HPDE6-E6E7 (cell line): ENCODE measurements around the gene TWF1.

ENCODE experiments used
- DNase-seq: peaks from one replicate; pipeline ENCODE4 v3.0.0; 2011; ENCODE audit warnings: missing footprints; ENCODE audit errors: extremely low spot score

TWF1 gene

GRCh38 chr12:43805860-43806736 is at the start of gene TWF1:
TSS of gene TWF1 (minus strand) at chr12:43806317. CDS start at chr12:43806245, 72 bp downstream.
- DNase-seq = peak; percentile 74

DNA sequence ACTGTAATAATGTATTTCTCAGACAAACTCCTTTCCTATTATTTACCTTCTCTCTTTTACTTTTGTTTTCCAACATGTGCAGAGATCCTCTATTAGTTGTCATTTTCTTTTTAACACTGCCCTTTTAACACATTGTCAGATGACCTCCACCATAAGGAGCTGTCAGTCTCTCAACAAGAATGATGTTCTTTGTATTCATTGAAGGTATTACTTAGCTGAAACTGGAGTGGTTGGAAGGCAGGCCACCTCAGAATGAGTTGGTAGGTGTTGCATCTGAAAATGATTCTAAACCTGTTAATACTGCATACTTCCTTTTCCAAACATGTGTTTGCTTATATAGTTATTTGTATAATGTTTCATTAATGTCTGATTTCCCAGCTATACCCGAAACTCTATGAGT is 46.6 kb upstream of the TWF1 start:
- no peak for DNase-seq

DNA sequence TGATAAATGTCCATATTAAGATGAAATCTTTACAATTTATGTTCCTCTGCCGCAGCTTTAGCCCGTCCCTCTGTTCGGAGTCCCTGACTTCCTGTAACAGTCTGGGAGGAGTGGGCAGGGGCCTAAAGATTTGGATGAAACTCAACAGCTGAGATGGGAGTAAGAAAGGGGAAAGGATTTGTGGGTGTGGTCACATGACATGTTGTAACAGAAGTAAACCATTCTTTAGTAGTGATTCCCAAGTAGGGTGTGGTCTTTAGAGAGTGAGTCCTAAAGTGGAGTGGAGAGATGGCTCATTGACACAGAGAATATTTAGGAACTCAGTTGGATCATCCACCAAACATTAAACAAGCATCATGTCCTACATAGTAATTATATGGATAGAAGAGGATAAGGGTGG is 42.7 kb upstream of the TWF1 start:
- no peak for DNase-seq

- DNase-seq = no peak
Observed at GRCh38 chr12:43848226-43848507, 42.0 kb upstream of the TWF1 start.

GRCh38 chr12:43847425-43848225 is 41.5 kb upstream of the TWF1 start:
- DNase-seq = peak; percentile 54

DNA sequence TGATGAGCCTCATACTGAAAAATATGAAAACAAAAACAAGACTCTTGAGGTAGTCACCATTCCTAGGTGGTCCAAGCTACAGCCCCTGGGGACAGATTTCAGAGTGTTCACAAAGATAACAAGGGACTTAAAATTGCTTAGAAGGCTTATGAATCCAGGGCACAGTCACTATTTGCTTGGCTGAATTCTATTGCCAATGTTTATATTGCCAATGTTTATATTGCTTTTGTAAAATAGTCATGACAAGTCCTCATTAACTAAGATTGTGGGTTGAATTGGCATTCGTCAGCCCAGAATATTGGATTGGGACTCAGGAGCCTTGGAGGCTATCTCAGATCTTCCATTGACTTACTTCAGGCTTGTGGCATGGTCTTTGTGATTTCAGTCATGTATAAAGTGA is 36.1 kb upstream of the TWF1 start:
- DNase-seq = no peak

- no peak for DNase-seq
Observed at GRCh38 chr12:43841253-43841652, 35.1 kb upstream of the TWF1 start.

- no peak for DNase-seq
Observed at GRCh38 chr12:43840338-43840737, 34.2 kb upstream of the TWF1 start.

DNA sequence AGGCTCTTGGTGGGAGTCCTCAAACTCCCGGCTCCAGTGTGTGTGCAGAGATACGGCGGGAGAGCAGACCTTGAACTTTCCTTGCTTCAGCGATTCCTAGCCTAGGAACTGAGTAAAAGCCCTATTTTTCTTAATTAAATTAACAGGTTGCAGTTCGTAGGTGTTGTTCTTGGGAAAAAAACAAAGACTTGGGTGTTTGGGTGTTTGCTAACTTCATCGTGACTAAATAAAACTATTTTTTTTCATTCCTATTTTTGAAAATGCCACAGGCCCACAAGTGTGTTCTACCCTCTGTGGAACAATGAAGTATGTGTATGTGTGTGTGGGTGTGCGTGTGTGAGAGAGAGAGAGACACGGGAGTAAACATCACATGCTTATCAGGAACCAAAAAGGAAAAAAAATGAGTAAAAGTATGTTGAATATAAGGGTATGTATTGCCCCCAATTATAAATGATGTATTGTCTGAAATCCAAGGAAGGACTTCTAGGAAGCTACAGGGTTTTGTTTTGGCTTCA is 30.4 kb upstream of the TWF1 start:
- no peak for DNase-seq

DNA sequence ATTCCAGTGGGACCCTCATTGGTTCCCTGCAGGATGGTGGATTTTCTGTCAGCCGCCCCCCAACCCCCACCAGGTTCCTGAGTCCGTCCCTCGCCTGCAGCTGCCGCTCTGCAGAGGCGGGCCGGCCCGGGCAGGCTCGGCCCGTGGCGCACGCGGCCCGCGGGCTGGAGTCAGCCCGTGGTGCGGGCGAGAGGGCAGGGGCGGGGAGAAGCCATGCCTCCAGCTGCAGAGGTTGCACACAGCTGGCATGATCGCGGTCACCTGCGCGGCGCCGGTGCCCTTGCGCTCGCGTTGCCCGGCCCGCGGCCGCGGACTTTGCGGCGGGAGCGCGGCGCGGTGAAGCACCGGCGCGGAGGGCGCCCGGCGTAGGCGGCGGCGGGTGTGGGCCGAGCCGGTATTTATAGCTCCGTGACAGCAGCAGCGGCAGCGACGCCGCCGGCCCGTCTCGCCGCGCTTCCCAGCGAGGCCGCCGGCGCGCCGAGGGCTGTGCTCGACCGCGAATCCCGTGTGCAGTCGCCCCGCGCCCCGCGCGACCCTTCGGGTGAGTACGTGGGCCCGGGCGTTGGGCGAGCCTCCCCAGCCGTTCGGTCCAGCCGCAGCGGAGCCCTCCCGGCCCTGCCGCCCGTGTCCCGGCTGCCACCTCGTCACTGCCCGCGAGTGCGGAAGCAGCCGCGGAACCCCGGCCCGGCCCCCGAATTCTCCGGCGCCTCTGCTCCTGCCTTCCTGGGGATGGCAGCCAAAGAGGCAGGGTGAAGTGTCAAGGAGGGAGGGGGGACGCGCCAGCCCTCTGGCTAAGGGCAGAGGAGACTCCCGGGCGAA is 29.7 kb upstream of the TWF1 start, which contains the start of gene TMEM117:
Gene TMEM117, plus strand, starts transcription at position 426 of the 819 bp plus-strand sequence.
- DNase-seq = peak; percentile 27

DNA sequence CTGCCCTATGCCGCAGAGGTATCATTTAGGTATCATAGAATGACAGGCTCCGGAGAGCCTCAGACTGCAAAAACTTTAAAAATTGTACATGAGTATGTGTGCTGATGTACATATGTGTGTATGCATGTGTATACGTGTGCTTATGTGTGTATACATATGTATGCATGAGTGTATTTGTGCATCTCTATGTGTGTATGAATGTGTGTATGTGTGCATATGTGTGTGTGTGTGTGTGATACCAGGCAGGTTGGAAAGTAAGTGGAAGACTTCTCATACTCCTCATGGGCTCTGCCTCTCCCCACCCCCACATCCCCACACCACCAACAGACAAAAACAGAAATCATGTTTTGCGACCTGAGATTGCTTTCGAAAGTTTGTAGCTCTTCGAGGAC is 29.1 kb upstream of the TWF1 start:
- DNase-seq = no peak

- DNase-seq = no peak
Observed at GRCh38 chr12:43832463-43833168, 26.5 kb upstream of the TWF1 start.

GRCh38 chr12:43827093-43827492 is 21.0 kb upstream of the TWF1 start:
- no peak for DNase-seq

DNA sequence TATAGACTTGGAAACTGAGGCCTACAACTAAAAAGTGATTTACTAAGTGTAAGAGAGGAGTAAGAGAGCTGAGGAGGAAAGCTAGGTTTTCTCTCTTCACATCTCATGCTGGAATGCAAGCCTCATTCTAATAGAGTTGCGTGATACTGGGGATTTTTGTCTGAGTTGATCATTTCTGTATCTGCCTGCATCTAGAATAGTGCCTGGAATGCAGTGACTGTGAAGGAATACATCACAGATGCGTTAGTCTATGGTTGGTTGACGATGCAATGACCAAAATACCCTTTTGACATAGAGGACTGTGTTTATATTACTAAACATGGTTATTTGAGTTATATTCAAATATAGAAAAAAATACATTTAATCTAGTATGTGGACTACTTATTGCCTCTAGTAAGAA is 20.6 kb upstream of the TWF1 start:
- DNase-seq = no peak

GRCh38 chr12:43824207-43824775 is 18.2 kb upstream of the TWF1 start:
- no peak for DNase-seq

- no peak for DNase-seq
Observed at GRCh38 chr12:43816168-43816567, 10.1 kb upstream of the TWF1 start.

DNA sequence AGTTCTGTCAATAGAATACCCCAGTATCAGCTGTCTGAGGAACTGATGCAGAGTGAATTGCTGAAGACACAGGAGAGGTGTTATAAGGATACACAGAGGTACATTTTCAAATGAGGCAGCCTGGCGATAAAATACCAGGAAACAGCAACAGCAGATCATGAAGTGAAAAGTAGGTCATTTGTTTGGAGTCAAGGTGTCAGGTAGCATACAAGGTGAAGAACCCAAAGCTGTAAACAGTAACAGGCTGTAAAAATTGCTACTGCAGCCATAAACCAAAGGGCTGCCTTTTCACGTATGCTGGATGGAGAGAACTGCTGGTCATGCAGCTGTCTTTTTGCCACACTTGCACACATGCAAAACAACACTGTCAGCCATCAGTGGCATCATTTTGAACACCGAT is 9.3 kb upstream of the TWF1 start:
- no peak for DNase-seq

GRCh38 chr12:43812926-43813325 is 6.8 kb upstream of the TWF1 start:
- peak; percentile 8 for DNase-seq

DNA sequence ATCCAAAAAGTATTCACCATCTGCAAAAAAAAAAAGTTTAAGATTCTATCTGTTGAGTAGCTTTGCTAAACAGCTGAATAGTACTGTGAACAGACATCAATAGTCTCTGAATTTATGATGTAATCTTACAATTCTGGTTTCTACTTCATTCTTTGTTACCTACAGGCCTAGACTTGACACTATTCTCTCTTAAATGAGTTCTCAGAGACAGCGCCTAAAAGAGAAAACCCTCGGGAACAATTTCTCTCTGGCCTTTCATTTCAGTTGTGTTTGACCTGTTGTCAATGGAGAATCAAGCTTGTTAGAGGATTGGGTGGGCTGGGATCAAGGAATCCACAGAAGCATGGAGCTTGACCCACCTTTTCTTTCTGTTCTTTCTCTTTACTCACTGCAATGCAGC is 5.9 kb upstream of the TWF1 start:
- no peak for DNase-seq

DNA sequence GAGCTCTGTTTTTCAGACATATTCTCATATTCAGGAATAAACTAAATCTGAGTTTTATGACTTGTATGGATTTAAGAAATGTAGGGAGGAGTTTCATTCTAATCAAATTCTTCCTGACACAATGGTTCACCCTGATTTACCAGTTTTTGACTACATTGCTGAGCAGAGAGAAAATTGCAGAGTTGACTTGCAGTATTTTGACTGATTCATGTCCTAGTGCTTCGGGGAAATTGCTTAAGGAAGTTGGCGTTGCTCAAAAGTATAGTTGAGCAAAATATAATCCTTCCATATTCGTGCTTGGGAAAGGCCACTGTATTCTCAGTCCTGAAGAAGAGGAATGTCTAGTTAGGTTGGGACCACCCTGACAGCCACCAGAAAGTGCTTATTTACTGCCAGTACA is 1.3 kb upstream of the TWF1 start:
- DNase-seq = no peak

GRCh38 chr12:43806737-43807072 is 588 bp upstream of the TWF1 start:
- DNase-seq = no peak
